LoVo (cell line): ENCODE results near the gene FBXO44.
"Not testable (repeated sequence)": the region's sequence is repeated elsewhere in the genome, so short reads cannot be mapped to it uniquely, and the experiment has no call there.

Source experiments
- DNase-seq: peaks from one replicate; pipeline ENCODE4 v3.0.0-alpha.2; 2016; ENCODE audit warnings: low spot score

The FBXO44 gene

GRCh38 chr1:11654137-11654938 lies at the start of gene FBXO44, which contains the start of gene FBXO2:
TSS of gene FBXO44 (plus strand) at chr1:11654877. CDS start at chr1:11655836, 959 bp downstream.
TSS of gene FBXO2 (minus strand) at chr1:11654429. CDS start at chr1:11654340, 89 bp downstream.
- peak; percentile 66 for DNase-seq

- no peak for DNase-seq
Observed at GRCh38 chr1:11606775-11607174, 47.9 kb upstream of the FBXO44 start.

GRCh38 chr1:11608596-11609130 lies 46.0 kb upstream of the FBXO44 start:
- DNase-seq, result not testable (repeated sequence)

GRCh38 chr1:11609378-11609777 lies 45.3 kb upstream of the FBXO44 start:
- not testable (repeated sequence) for DNase-seq

GRCh38 chr1:11610629-11611180 lies 44.0 kb upstream of the FBXO44 start:
- DNase-seq, result no peak

- DNase-seq, result no peak
Observed at GRCh38 chr1:11611638-11612327, 42.9 kb upstream of the FBXO44 start.

GRCh38 chr1:11613347-11613746 lies 41.3 kb upstream of the FBXO44 start:
- DNase-seq, result no peak

GRCh38 chr1:11615090-11615489 lies 39.6 kb upstream of the FBXO44 start:
- no peak for DNase-seq

- DNase-seq, result no peak
Observed at GRCh38 chr1:11616766-11617165, 37.9 kb upstream of the FBXO44 start.

- DNase-seq, result no peak
Observed at GRCh38 chr1:11617314-11617713, 37.4 kb upstream of the FBXO44 start.

- no peak for DNase-seq
Observed at GRCh38 chr1:11617741-11618140, 36.9 kb upstream of the FBXO44 start.

GRCh38 chr1:11620405-11620804 lies 34.3 kb upstream of the FBXO44 start:
- no peak for DNase-seq

- no peak for DNase-seq
Observed at GRCh38 chr1:11620924-11621323, 33.8 kb upstream of the FBXO44 start.

- no peak for DNase-seq
Observed at GRCh38 chr1:11622398-11622797, 32.3 kb upstream of the FBXO44 start.

- no peak for DNase-seq
Observed at GRCh38 chr1:11623702-11624101, 31.0 kb upstream of the FBXO44 start.

GRCh38 chr1:11626551-11626950 lies 28.1 kb upstream of the FBXO44 start:
- DNase-seq, result no peak

GRCh38 chr1:11628767-11629166 lies 25.9 kb upstream of the FBXO44 start:
- DNase-seq, result no peak

GRCh38 chr1:11629184-11630016 lies 25.3 kb upstream of the FBXO44 start:
- no peak for DNase-seq

- no peak for DNase-seq
Observed at GRCh38 chr1:11634365-11635192, 20.1 kb upstream of the FBXO44 start.

- DNase-seq, result no peak
Observed at GRCh38 chr1:11638121-11638520, 16.6 kb upstream of the FBXO44 start.

- DNase-seq, result no peak
Observed at GRCh38 chr1:11639372-11639771, 15.3 kb upstream of the FBXO44 start.
